GM12878 (cell line): ENCODE data around the gene CCR2. TPM values are rescaled to one million over a fixed set of nuclear protein-coding genes. Genes with fewer than 3 reads are reported as not detected.

Experiments
- ATAC-seq: fragments of 200-7000 bp; cut with Tn5 transposase; 3 replicates; pipeline ENCODE4 v1.9.1; 2020; ENCODE audit warnings: mild to moderate bottlenecking, moderate library complexity
- BruUV-seq: library from RNA; stranded (reverse); fragments of 400-500 nt; replicated peaks from 2 replicates; lab custom pipeline; 2021; lab: Mats Ljungman, UMichigan
- CTCF ChIA-PET: fragments of 300-600 bp; sonication (Branson Sonifier 250); formaldehyde crosslinking; extraction: SDS; loops from one replicate; lab custom pipeline; 2021; ENCODE audit warnings: inconsistent platforms; lab: Yijun Ruan, JAX
- POLR2A ChIA-PET: fragments of 350-600 bp; formaldehyde crosslinking; extraction: SDS; loops from one replicate; lab custom pipeline; 2021; ENCODE audit warnings: inconsistent platforms; lab: Charles Lee
- RAD21 ChIA-PET: fragments of 300-600 bp; sonication (Branson Sonifier 250); formaldehyde crosslinking; loops from one replicate; lab custom pipeline; 2023; ENCODE audit warnings: antibody characterized with exemption; ENCODE audit not compliant: unreplicated experiment; lab: Charles Lee
- SMC1A ChIA-PET: fragments of 300-600 bp; sonication (Branson Sonifier 250); formaldehyde crosslinking; loops from one replicate; lab custom pipeline; 2023; ENCODE audit not compliant: unreplicated experiment, uncharacterized antibody; lab: Charles Lee
- DNase-seq: peaks from one replicate; pipeline ENCODE4 v3.0.0-alpha.2; 2011; ENCODE audit warnings: low read depth, low spot score
- FAIRE-seq: peaks from 3 replicates; lab custom pipeline; 2011; peaks lifted over from hg19 to GRCh38; lab: Jason Lieb, UNC
- H2AFZ ChIP-seq: 2 replicates; pipeline ENCODE4 v1.6.0; 2011; ENCODE audit warnings: low read depth, low read length, control low read depth; ENCODE audit not compliant: control insufficient read depth
- H3K27ac ChIP-seq: 2 replicates; pipeline ENCODE4 v1.5.1; 2011; ENCODE audit warnings: control low read depth; ENCODE audit not compliant: control insufficient read depth, insufficient read depth
- H3K27me3 ChIP-seq, 2 experiments: replicated peaks in 1 of 2; 2 replicates each; pipeline versions ENCODE4 v1.6.0 to v1.6.1; 2011; ENCODE audit warnings: low read length in 1 of 2; ENCODE audit not compliant: control insufficient read depth in 2 of 2, insufficient read depth in 2 of 2
- H3K36me3 ChIP-seq, 2 experiments: 2 replicates each; pipeline ENCODE4 v1.5.1; 2011; ENCODE audit warnings: low read length in 1 of 2; ENCODE audit not compliant: control insufficient read depth in 2 of 2, insufficient read depth in 2 of 2
- H3K4me1 ChIP-seq: 2 replicates; pipeline ENCODE4 v1.6.1; 2011; ENCODE audit warnings: mild to moderate bottlenecking, low read length, moderate library complexity, mixed read lengths; ENCODE audit not compliant: control insufficient read depth, insufficient read depth
- H3K4me2 ChIP-seq: 2 replicates; pipeline ENCODE4 v1.6.0; 2011; ENCODE audit warnings: control low read depth; ENCODE audit not compliant: control insufficient read depth, insufficient read depth
- H3K4me3 ChIP-seq: fragments of 200-600 bp; sonication (generic); 2 replicates; pipeline ENCODE4 v1.5.1; 2016
- H3K79me2 ChIP-seq: 2 replicates; pipeline ENCODE4 v1.6.0; 2011; ENCODE audit warnings: low read length; ENCODE audit not compliant: control insufficient read depth, insufficient read depth
- H3K9ac ChIP-seq: 2 replicates; pipeline ENCODE4 v1.8.0; 2011; ENCODE audit warnings: low read length, control low read depth, mixed read lengths; ENCODE audit not compliant: control insufficient read depth, insufficient read depth
- H3K9me3 ChIP-seq: replicated peaks from 3 replicates; pipeline ENCODE4 v1.5.1; 2011; ENCODE audit warnings: mild to moderate bottlenecking, low read length; ENCODE audit not compliant: control insufficient read depth, insufficient read depth
- H4K20me1 ChIP-seq: 2 replicates; pipeline ENCODE4 v1.6.0; 2011; ENCODE audit not compliant: control insufficient read depth, insufficient read depth
- ATF3 ChIP-seq: IDR thresholded peaks from 2 replicates; pipeline ENCODE4 v1.6.1; 2011; ENCODE audit warnings: low read depth, mild to moderate bottlenecking, low read length, moderate library complexity, borderline replicate concordance; ENCODE audit errors: extremely low read depth
- NKRF ChIP-seq: fragments of 450-650 bp; conservative IDR thresholded peaks from 2 replicates; pipeline ENCODE4 v1.6.1; 2017; ENCODE audit warnings: mild to moderate bottlenecking, moderate library complexity
- POLR2AphosphoS5 ChIP-seq: IDR thresholded peaks from 2 replicates; pipeline ENCODE4 v1.6.1; 2011; ENCODE audit warnings: mild to moderate bottlenecking, low read length, inconsistent platforms
- ZNF384 ChIP-seq: IDR thresholded peaks from 2 replicates; pipeline ENCODE4 v1.6.1; 2012; ENCODE audit warnings: low read depth, mild to moderate bottlenecking, low read length, improper control_type of control experiment, borderline replicate concordance
- ZNF622 ChIP-seq: fragments of 450-650 bp; IDR thresholded peaks from 2 replicates; pipeline ENCODE4 v1.6.1; 2017; ENCODE audit warnings: mild to moderate bottlenecking, inconsistent platforms
- ZNF687 ChIP-seq: fragments of 450-650 bp; IDR thresholded peaks from 2 replicates; pipeline ENCODE4 v1.6.1; 2017; ENCODE audit warnings: mild to moderate bottlenecking, moderate library complexity
- WGBS: methylation state at CpG from one replicate; pipeline ENCODE4 v1.1.6; 2016; ENCODE audit warnings: low lambda C conversion rate; ENCODE audit not compliant: insufficient replicate concordance, insufficient coverage; ENCODE audit errors: missing lambda C conversion rate; 5-methylcytosine and 5-hydroxymethylcytosine counted together
- in situ Hi-C: fragments of 300-500 bp; cut with MboI; formaldehyde crosslinking; loops from 9 replicates; pipeline ENCODE4 v1.14.3; 2018; ENCODE audit warnings: mixed read lengths
- intact Hi-C: fragments of 100-400 bp; cut with micrococcal nuclease; formaldehyde crosslinking; loops from one replicate; pipeline ENCODE4 v1.14.2; 2022; ENCODE audit not compliant: unreplicated experiment
- polyA plus RNA-seq, 11 experiments: library from polyadenylated mRNA; depleted of rRNA in 4 of 11; unstranded in 6 of 11; stranded (reverse) in 5 of 11; fragments of >200 nt; fragmentation: Nextera tagmentation in 4 of 11; fragmentation: Illumina TruSeq in 1 of 11; extraction: Ambion mirVana in 4 of 11; extraction: Trizol in 1 of 11; gene quantifications; 1 replicate in 1 of 11; 2 replicates in 10 of 11; pipeline versions ENCODE4 v1.2.1 to v1.2.3, GENCODE V29; 2011 to 2016; ENCODE audit warnings: inconsistent platforms in 2 of 11, missing spikeins in 2 of 11, low read depth in 1 of 11
- total RNA-seq, 4 experiments: library from RNA; depleted of rRNA in 3 of 4; stranded (reverse); fragments of >200 nt in 3 of 4; fragmentation: Illumina TruSeq in 1 of 4; extraction: Trizol in 1 of 4; gene quantifications; 2 replicates each; pipeline versions ENCODE4 v1.2.1 to v1.2.3, GENCODE V29; 2013 to 2021

Gene CCR2
- total and polyA plus RNA-seq, 10 of the 15 experiments (the other 5 are each of a cell fraction or from before 2014, with no cell fraction given): 1.9 to 4.7 (median 3.5) TPM; not detected in 1

GRCh38 chr3:46365041-46365440 is 11.1 kb downstream of the CCR2 start:
- WGBS: 53% methylated on average over 4 of the region's 4 CpGs
- Histone ChIP-seq H3K27me3 (no peaks in the 10 kb centered on the region), H3K79me2 (no peaks in the 10 kb centered on the region), H3K27ac (no peak overlapping the region)
- RAD21 ChIA-PET: interaction anchor here (1.0 to 6.0 kb wide), 6 partner anchors 88 to 286 kb away, joined by 3 to 31 read pairs (median 4); partner anchors contain the start of gene CCR1
- BruUV-seq: no TSS peak
- TF ChIP-seq NKRF: no peak
- TF ChIP-seq POLR2AphosphoS5: no peak
- no peak for TF ChIP-seq ATF3
- TF ChIP-seq ZNF687: no peak
- TF ChIP-seq ZNF384: no peak
- TF ChIP-seq ZNF622: no peak
- TF ChIP-seq, all 136 proteins: peak for 0
- SMC1A ChIA-PET: interaction anchor here (1.4 to 2.2 kb wide), 6 partner anchors 13 to 266 kb away, joined by 3 to 13 read pairs (median 6); no protein-coding TSS in a partner anchor
- Histone ChIP-seq H3K36me3 (no peaks in the 10 kb centered on the region), H3K4me1 (peaks cover 40% of the 10 kb centered on the region), H3K9me3 (no peaks in the 10 kb centered on the region), H2AFZ (no peak overlapping the region), H4K20me1 (no peaks in the 10 kb centered on the region), H3K4me2 (no peak overlapping the region), H3K4me3 (no peak overlapping the region), H3K9ac (no peak overlapping the region)
- intact Hi-C loops (no loop called here), in situ Hi-C loops (no loop called here)
- POLR2A ChIA-PET: no interaction called here
- CTCF ChIA-PET: interaction anchor here (0.6 to 16.2 kb wide), 4 partner anchors 12 to 149 kb away, joined by 3 to 555 read pairs (median 5); no protein-coding TSS in a partner anchor
- ATAC-seq (no peak), FAIRE-seq (no peak), DNase-seq (no peak)
